Kidney (tissue), 14 donors: Measurements from ENCODE around the gene TMEM119. TPM values are rescaled to one million over a fixed set of nuclear protein-coding genes. Genes with fewer than 3 reads are reported as not detected.
"Not testable (repeated sequence)": the region's sequence is repeated elsewhere in the genome, so short reads cannot be mapped to it uniquely, and the experiment has no call there.

Experiments
- DNase-seq, 5 donors: peaks; one replicate each; pipeline ENCODE4 v3.0.0-alpha.2; 2013 to 2020
- FAIRE-seq: peaks from 2 replicates; lab custom pipeline; 2012; peaks lifted over from hg19 to GRCh38; lab: Jason Lieb, UNC
- H3K27ac ChIP-seq, 2 donors: one replicate each; pipeline ENCODE4 v1.7.0; 2013; ENCODE audit warnings: low read depth in 2 of 2, low read length in 2 of 2, inconsistent platforms in 1 of 2
- H3K27me3 ChIP-seq: one replicate; pipeline ENCODE4 v1.7.1; 2013; ENCODE audit warnings: low read length, inconsistent platforms; ENCODE audit not compliant: control insufficient read depth, insufficient read depth
- H3K36me3 ChIP-seq, 3 donors: one replicate each; pipeline versions ENCODE4 v1.7.0 to v1.7.1; 2013; ENCODE audit warnings: low read length in 3 of 3, control low read depth in 1 of 3, inconsistent platforms in 1 of 3; ENCODE audit not compliant: insufficient read depth in 3 of 3, control insufficient read depth in 2 of 3
- H3K4me1 ChIP-seq, 3 donors: one replicate each; pipeline versions ENCODE4 v1.7.0 to v1.7.1; 2013; ENCODE audit warnings: low read length in 3 of 3, inconsistent platforms in 1 of 3, low read depth in 1 of 3; ENCODE audit not compliant: control insufficient read depth in 2 of 3, insufficient read depth in 2 of 3
- H3K4me3 ChIP-seq, 3 donors: one replicate each; pipeline versions ENCODE4 v1.7.0 to v1.8.1; 2013; ENCODE audit warnings: low read length in 3 of 3, control low read depth in 1 of 3, inconsistent platforms in 1 of 3
- H3K9ac ChIP-seq, 3 donors: one replicate each; pipeline versions ENCODE4 v1.7.0 to v1.7.1; 2013; ENCODE audit warnings: low read length in 3 of 3, control low read depth in 1 of 3, inconsistent platforms in 1 of 3
- H3K9me3 ChIP-seq, 3 donors: one replicate each; pipeline versions ENCODE4 v1.7.0 to v1.7.1; 2013; ENCODE audit warnings: low read length in 3 of 3, control low read depth in 1 of 3, inconsistent platforms in 1 of 3; ENCODE audit not compliant: control insufficient read depth in 2 of 3, insufficient read depth in 1 of 3
- intact Hi-C: fragments of 100-400 bp; cut with DNase I; formaldehyde crosslinking; loops from one replicate; pipeline ENCODE4 v1.11.1; 2022
- polyA plus RNA-seq: library from polyadenylated mRNA; stranded (reverse); fragments of 350-450 nt; fragmentation: Illumina TruSeq; extraction: RNeasy Lipid Tissue Mini Kit (QIAGEN cat#74804); gene quantifications from one replicate; pipeline ENCODE4 v1.2.3, GENCODE V29; 2014; ENCODE audit warnings: low read depth, low replicate concordance; ENCODE audit not compliant: insufficient read depth
- total RNA-seq: library from RNA; stranded (reverse); fragmentation: NEBNext Ultra II Directional; extraction: Animal tissue kit (Norgen Biotek cat#: 25700); gene quantifications from one replicate; pipeline ENCODE4 v1.2.1, GENCODE V29; 2021
- TF ChIP-seq, protein P1 (sequence below): IDR thresholded peaks from 3 replicates; pipeline ENCODE4 v1.5.1; 2012; ENCODE audit warnings: mild to moderate bottlenecking, moderate library complexity, borderline replicate concordance; ENCODE audit not compliant: insufficient read depth; ENCODE audit errors: extremely low read depth
- donor health status: control.
- donor health status: control.
- donor health status: control.
- donor health status: control.
- donor health status: control.
- donor health status: DM: yes; HTN: yes; CAD: no.
- donor health status: Normal renal cell carcinoma (clear cell type).

The TMEM119 gene
- total and polyA plus RNA-seq, 2 donors from 2014 or later: 4.1 to 15.8 TPM

DNA sequence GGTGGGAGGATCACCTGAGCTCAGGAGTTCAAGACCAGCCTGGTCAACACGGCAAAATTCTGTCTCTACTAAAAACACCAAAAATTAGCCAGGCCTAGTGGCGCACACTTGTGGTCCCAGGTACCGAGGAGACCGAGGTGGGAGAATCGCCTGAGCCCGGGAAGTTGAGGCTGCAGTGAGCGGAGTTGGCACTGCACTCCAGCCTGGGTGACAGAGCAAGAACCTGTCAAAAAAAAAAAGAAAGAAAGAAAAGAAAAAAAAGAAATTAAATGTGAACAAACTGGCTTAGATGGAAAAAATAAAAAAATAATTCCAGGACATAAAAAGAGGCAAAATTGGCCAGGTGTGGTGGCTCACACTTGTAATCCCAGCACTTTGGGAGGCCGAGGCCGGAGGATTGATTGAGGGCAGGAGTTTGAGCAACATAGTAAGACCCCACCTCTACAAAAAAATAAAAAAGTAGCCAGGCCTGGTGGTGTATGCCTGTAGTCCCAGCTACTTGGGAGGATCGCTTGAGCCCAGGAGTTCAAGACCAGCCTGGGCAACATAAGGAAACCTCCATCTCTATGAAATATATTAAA lies 3.5 kb downstream of the TMEM119 start:
- Histone ChIP-seq H3K4me3 (no peak overlapping the region), H3K27ac (no peak overlapping the region), H3K36me3 (no peaks in the 10 kb centered on the region), H3K9me3 (no peaks in the 10 kb centered on the region), H3K9ac (no peak overlapping the region), H3K27me3 (no peaks in the 10 kb centered on the region), H3K4me1 (no peaks in the 10 kb centered on the region)
- FAIRE-seq (no peak), DNase-seq (peak in 1 of 5 donors; percentile 29)
- intact Hi-C loops: no loop called here
- TF ChIP-seq, protein P1, sequence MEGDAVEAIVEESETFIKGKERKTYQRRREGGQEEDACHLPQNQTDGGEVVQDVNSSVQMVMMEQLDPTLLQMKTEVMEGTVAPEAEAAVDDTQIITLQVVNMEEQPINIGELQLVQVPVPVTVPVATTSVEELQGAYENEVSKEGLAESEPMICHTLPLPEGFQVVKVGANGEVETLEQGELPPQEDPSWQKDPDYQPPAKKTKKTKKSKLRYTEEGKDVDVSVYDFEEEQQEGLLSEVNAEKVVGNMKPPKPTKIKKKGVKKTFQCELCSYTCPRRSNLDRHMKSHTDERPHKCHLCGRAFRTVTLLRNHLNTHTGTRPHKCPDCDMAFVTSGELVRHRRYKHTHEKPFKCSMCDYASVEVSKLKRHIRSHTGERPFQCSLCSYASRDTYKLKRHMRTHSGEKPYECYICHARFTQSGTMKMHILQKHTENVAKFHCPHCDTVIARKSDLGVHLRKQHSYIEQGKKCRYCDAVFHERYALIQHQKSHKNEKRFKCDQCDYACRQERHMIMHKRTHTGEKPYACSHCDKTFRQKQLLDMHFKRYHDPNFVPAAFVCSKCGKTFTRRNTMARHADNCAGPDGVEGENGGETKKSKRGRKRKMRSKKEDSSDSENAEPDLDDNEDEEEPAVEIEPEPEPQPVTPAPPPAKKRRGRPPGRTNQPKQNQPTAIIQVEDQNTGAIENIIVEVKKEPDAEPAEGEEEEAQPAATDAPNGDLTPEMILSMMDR: no peak

DNA sequence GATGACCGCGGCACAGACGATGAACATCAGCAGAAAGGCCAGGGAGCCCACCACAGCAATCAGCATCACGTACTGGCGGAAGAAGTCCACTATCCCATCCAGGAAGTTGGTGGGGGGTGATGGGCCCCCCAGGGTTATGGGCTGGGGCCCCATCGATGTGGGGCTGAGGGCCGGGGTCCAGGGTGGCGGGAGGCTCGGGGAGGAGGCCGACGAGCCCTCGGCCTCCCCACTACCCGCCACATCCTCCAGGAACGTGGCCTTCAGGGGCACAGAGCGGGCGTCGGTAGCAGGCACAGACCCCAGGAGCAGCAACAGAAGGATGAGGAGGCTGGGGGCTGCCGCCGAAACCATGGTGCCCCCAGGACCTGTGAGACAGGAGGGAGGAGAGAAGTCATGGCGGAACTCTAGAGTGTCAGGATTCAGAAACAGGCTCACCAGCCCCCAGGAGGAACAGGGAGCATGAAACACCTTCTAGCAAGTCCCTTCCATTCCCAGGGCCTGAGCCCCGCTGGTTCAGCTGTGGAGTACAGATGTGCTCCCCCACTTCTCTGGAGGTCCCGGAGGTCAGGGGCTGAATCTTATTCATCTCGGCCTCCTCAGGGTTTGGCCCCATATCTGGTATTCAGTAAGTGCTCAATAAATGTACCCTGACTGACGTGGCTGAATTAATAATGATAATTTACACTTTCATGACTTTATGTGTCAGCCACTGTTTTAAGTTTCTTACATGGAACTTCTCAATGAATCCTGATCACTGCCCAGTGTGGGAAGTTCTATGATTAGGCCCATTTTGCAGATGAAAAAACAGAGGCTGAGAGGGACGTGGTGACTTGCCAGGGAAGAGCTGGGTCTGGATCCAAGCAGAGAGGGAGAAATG lies 5.6 kb downstream of the TMEM119 start:
- H3K36me3 ChIP-seq: no peaks in the 10 kb centered on the region
- H3K4me1 ChIP-seq: no peaks in the 10 kb centered on the region
- H3K27ac ChIP-seq: no peak overlapping the region
- FAIRE-seq (no peak), DNase-seq (no peak)
- intact Hi-C loops: no loop called here
- H3K9me3 ChIP-seq: no peaks in the 10 kb centered on the region
- TF ChIP-seq, protein P1: no peak
- H3K27me3 ChIP-seq: no peaks in the 10 kb centered on the region
- no peak overlapping the region for H3K9ac ChIP-seq
- H3K4me3 ChIP-seq: no peak overlapping the region

- peak in 1 of 5 donors; percentile 66 for DNase-seq
- no peak overlapping the region for H3K27ac ChIP-seq
- no peak overlapping the region for H3K9ac ChIP-seq
- H3K9me3 ChIP-seq: no peaks in the 10 kb centered on the region
- TF ChIP-seq, protein P1: no peak
- no peaks in the 10 kb centered on the region for H3K36me3 ChIP-seq
- FAIRE-seq: no peak
- intact Hi-C loops: no loop called here
- no peaks in the 10 kb centered on the region for H3K27me3 ChIP-seq
- no peaks in the 10 kb centered on the region for H3K4me1 ChIP-seq
- H3K4me3 ChIP-seq: no peak overlapping the region
Observed at GRCh38 chr12:108591267-108591980, 6.5 kb downstream of the TMEM119 start.

DNA sequence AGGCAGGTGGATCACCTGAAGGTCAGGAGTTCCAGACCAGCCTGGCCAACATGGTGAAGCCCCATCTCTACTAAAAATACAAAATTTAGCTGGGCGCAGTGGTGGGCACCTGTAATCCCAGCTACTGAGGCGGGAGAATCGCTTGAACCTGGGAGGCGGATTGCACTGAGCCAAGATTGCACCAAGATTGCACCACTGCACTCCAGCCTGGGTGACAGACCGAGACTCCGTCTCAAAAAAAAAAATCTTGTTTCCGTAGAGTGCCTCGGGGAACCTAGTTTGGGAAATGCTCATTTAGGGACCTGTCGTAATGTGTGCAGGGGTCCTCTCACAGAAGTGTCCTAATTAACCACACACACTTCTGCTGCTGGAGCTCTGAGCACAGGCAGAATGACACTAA lies 7.4 kb downstream of the TMEM119 start:
- H3K9ac ChIP-seq, H3K27ac ChIP-seq, FAIRE-seq, H3K4me3 ChIP-seq, H3K36me3 ChIP-seq, H3K9me3 ChIP-seq, intact Hi-C loops, H3K4me1 ChIP-seq, DNase-seq, H3K27me3 ChIP-seq: not testable (repeated sequence)
